Tracheal epithelial cell (primary cell): Measurements from ENCODE around the gene PCDHB15. TPM values are rescaled to one million over a fixed set of nuclear protein-coding genes. Genes with fewer than 3 reads are reported as not detected.

Experiments
- total RNA-seq: library from RNA; depleted of rRNA; stranded (reverse); fragments of >200 nt; gene quantifications from 2 replicates; pipeline ENCODE4 v1.2.1, GENCODE V29; 2014

Gene PCDHB15
- total RNA-seq: 0.21 and 0.24 TPM in 2 replicates

GRCh38 chr5:141245250-141245717 is at the start of gene PCDHB15:
Gene PCDHB15, plus strand, starts transcription at chr5:141245395. Its CDS starts 184 bp downstream, at chr5:141245579.

GRCh38 chr5:141199359-141200235 is 45.6 kb upstream of the PCDHB15 start, which contains the start of gene PCDHB11:
Gene PCDHB11, plus strand, starts transcription at chr5:141199627. Its CDS starts 148 bp downstream, at chr5:141199775.

GRCh38 chr5:141208478-141208877 is 36.7 kb upstream of the PCDHB15 start, which contains the start of gene PCDHB12:
Gene PCDHB12, plus strand, starts transcription at chr5:141208719. Its CDS starts 189 bp downstream, at chr5:141208908.

GRCh38 chr5:141213656-141214339 is 31.4 kb upstream of the PCDHB15 start, which contains the start of gene PCDHB13:
Gene PCDHB13, plus strand, starts transcription at chr5:141213919. Its CDS starts 205 bp downstream, at chr5:141214124.

GRCh38 chr5:141223112-141223783 is 21.9 kb upstream of the PCDHB15 start, which contains the start of gene PCDHB14:
Gene PCDHB14, plus strand, starts transcription at chr5:141223343. Its CDS starts 163 bp downstream, at chr5:141223506.

Other genes with a start within 250 kb of the PCDHB15 start
- not detected in 2 replicates for gene PCDHB1, start 194.0 kb upstream of the PCDHB15 start, total RNA-seq
- gene PCDHB2, start 150.8 kb upstream of the PCDHB15 start, total RNA-seq: 0.43 and 1.4 TPM in 2 replicates
- 0.21 and 0.48 TPM in 2 replicates for gene PCDHB3, start 144.9 kb upstream of the PCDHB15 start, total RNA-seq
- gene PCDHB4, start 123.6 kb upstream of the PCDHB15 start, total RNA-seq: under 0.01 TPM in 1 of 2 replicates, not detected in the other
- 0.24 and 0.64 TPM in 2 replicates for gene PCDHB5, start 110.2 kb upstream of the PCDHB15 start, total RNA-seq
- gene PCDHB6, start 95.3 kb upstream of the PCDHB15 start, total RNA-seq: not detected in 2 replicates
- under 0.01 TPM in 1 of 2 replicates, not detected in the other for gene PCDHB7, start 72.8 kb upstream of the PCDHB15 start, total RNA-seq
- gene PCDHB8, start 67.6 kb upstream of the PCDHB15 start, total RNA-seq: under 0.01 TPM in 2 replicates
- gene PCDHB16, start 63.0 kb upstream of the PCDHB15 start, total RNA-seq: under 0.01 TPM in 1 of 2 replicates, not detected in the other
- under 0.01 TPM in 1 of 2 replicates, not detected in the other for gene PCDHB9, start 58.2 kb upstream of the PCDHB15 start, total RNA-seq
- under 0.01 and 0.21 TPM in 2 replicates for gene PCDHB10, start 53.0 kb upstream of the PCDHB15 start, total RNA-seq
- 0.24 and 0.43 TPM in 2 replicates for gene PCDHB11, start 45.8 kb upstream of the PCDHB15 start, total RNA-seq
- under 0.01 TPM in 1 of 2 replicates, not detected in the other for gene PCDHB12, start 36.7 kb upstream of the PCDHB15 start, total RNA-seq
- gene PCDHB13, start 31.5 kb upstream of the PCDHB15 start, total RNA-seq: 0.24 TPM in 1 of 2 replicates, not detected in the other
- 0.24 and 0.43 TPM in 2 replicates for gene PCDHB14, start 22.1 kb upstream of the PCDHB15 start, total RNA-seq
- gene SLC25A2, start 58.7 kb downstream of the PCDHB15 start, total RNA-seq: not detected in 2 replicates
- 30.1 and 32.8 TPM in 2 replicates for gene TAF7, start 75.4 kb downstream of the PCDHB15 start, total RNA-seq
- under 0.01 TPM in 1 of 2 replicates, not detected in the other for gene PCDHGA1, start 85.1 kb downstream of the PCDHB15 start, total RNA-seq
- gene PCDHGA2, start 93.4 kb downstream of the PCDHB15 start, total RNA-seq: 0.21 and 0.48 TPM in 2 replicates
- under 0.01 and 0.21 TPM in 2 replicates for gene PCDHGA3, start 98.4 kb downstream of the PCDHB15 start, total RNA-seq
- gene PCDHGB1, start 104.7 kb downstream of the PCDHB15 start, total RNA-seq: 0.21 and 0.24 TPM in 2 replicates
- 0.24 TPM in 1 of 2 replicates, not detected in the other for gene PCDHGA4, start 109.6 kb downstream of the PCDHB15 start, total RNA-seq
- gene PCDHGB2, start 114.6 kb downstream of the PCDHB15 start, total RNA-seq: under 0.01 TPM in 1 of 2 replicates, not detected in the other
- 0.24 TPM in 1 of 2 replicates, not detected in the other for gene PCDHGA5, start 118.8 kb downstream of the PCDHB15 start, total RNA-seq
- 0.24 and 0.43 TPM in 2 replicates for gene PCDHGB3, start 124.8 kb downstream of the PCDHB15 start, total RNA-seq
- under 0.01 and 0.24 TPM in 2 replicates for gene PCDHGA6, start 128.5 kb downstream of the PCDHB15 start, total RNA-seq
- gene PCDHGA7, start 137.3 kb downstream of the PCDHB15 start, total RNA-seq: 0.21 and 0.24 TPM in 2 replicates
- 0.64 and 5.3 TPM in 2 replicates for gene PCDHGB4, start 142.3 kb downstream of the PCDHB15 start, total RNA-seq
- gene PCDHGA8, start 147.2 kb downstream of the PCDHB15 start, total RNA-seq: 0.21 and 0.48 TPM in 2 replicates
- 2.6 and 4.6 TPM in 2 replicates for gene PCDHGB5, start 152.6 kb downstream of the PCDHB15 start, total RNA-seq
- 0.72 and 0.85 TPM in 2 replicates for gene PCDHGA9, start 157.4 kb downstream of the PCDHB15 start, total RNA-seq
- gene PCDHGB6, start 162.6 kb downstream of the PCDHB15 start, total RNA-seq: 0.48 and 0.64 TPM in 2 replicates
- gene PCDHGA10, start 167.6 kb downstream of the PCDHB15 start, total RNA-seq: 2.2 and 4.3 TPM in 2 replicates
- gene PCDHGB7, start 172.3 kb downstream of the PCDHB15 start, total RNA-seq: 1.1 and 3.4 TPM in 2 replicates
- gene PCDHGA11, start 175.7 kb downstream of the PCDHB15 start, total RNA-seq: 2.2 and 2.6 TPM in 2 replicates
- gene PCDHGA12, start 185.1 kb downstream of the PCDHB15 start, total RNA-seq: 1.7 and 3.9 TPM in 2 replicates
- 20.0 and 20.2 TPM in 2 replicates for gene PCDHGC3, start 230.6 kb downstream of the PCDHB15 start, total RNA-seq
- gene PCDHGC4, start 239.6 kb downstream of the PCDHB15 start, total RNA-seq: under 0.01 and 0.48 TPM in 2 replicates
- 0.21 and 1.2 TPM in 2 replicates for gene PCDHGC5, start 243.7 kb downstream of the PCDHB15 start, total RNA-seq